Activated naive CD8-positive, alpha-beta T cell treated with anti-CD3 and anti-CD28 coated beads, Interleukin-2, amount 50 U/mL, for 24 hours (primary cell): Measurements from ENCODE around the gene LZTR1.
"Not testable (repeated sequence)": the region's sequence is repeated elsewhere in the genome, so short reads cannot be mapped to it uniquely, and the experiment has no call there.

Source experiments
- ATAC-seq: fragments of 150-1000 bp; cut with Tn5 transposase; one replicate; pipeline ENCODE4 v1.10.0; 2021
- DNase-seq: peaks from one replicate; pipeline ENCODE4 v3.0.0; 2021
- H3K27ac Mint-ChIP-seq: one replicate; pipeline ENCODE4 v1.8.0; 2021; ENCODE audit warnings: mild to moderate bottlenecking, mixed read lengths
- H3K27me3 Mint-ChIP-seq: one replicate; pipeline ENCODE4 v1.8.0; 2021; ENCODE audit warnings: mixed read lengths
- H3K36me3 Mint-ChIP-seq: one replicate; pipeline ENCODE4 v1.8.0; 2021; ENCODE audit warnings: low read depth, mixed read lengths
- H3K4me1 Mint-ChIP-seq: one replicate; pipeline ENCODE4 v1.8.0; 2021; ENCODE audit warnings: mixed read lengths
- H3K4me3 Mint-ChIP-seq: one replicate; pipeline ENCODE4 v1.8.0; 2021; ENCODE audit warnings: mild to moderate bottlenecking, moderate library complexity, mixed read lengths
- H3K9me3 Mint-ChIP-seq: one replicate; pipeline ENCODE4 v1.8.0; 2021; ENCODE audit warnings: mixed read lengths

LZTR1 gene

DNA sequence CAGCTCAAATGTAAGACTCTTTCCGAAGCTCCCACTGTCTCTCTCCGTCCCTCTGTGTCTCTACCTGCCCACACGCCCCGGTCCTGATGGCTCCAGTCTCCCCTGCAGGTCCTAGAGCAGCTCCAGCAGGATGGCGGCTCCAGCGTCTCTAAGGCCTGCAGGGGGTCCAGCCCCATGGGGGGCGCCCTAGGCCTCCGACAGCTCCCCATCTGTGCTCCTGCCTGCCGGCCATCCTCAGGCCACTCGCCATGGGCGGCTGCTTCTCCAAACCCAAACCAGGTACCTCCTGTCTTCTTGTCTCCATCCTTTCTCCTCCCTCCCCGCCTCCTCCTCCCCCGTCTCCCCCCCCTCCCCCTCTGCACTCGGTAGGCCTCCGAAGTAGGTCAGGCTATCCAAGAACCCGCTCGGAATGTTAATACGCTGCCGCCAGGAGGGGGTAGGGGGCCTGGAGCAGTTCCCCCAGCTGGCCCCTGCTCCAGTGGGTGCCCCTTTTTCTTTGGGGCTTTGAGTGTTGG, 14.3 kb upstream of the LZTR1 start:
- ATAC-seq (no peak), DNase-seq (no peak)
- Mint-ChIP-seq H3K27me3 (peaks cover 18% of the 10 kb centered on the region), H3K4me1 (peaks cover 10% of the 10 kb centered on the region), H3K4me3 (no peak overlapping the region), H3K27ac (no peak overlapping the region), H3K36me3 (no peaks in the 10 kb centered on the region), H3K9me3 (no peaks in the 10 kb centered on the region)

- no peak for DNase-seq
- Mint-ChIP-seq H3K4me3 (no peak overlapping the region), H3K9me3 (no peaks in the 10 kb centered on the region), H3K36me3 (no peaks in the 10 kb centered on the region), H3K4me1 (peaks cover 10% of the 10 kb centered on the region), H3K27me3 (peaks cover 11% of the 10 kb centered on the region), H3K27ac (no peak overlapping the region)
- ATAC-seq = no peak
These were observed 13.7 kb upstream of the LZTR1 start for GRCh38 chr22:20968281-20968977.

- Mint-ChIP-seq H3K4me3 (no peak overlapping the region), H3K27ac (no peak overlapping the region), H3K27me3 (no peaks in the 10 kb centered on the region), H3K36me3 (no peaks in the 10 kb centered on the region), H3K4me1 (no peaks in the 10 kb centered on the region), H3K9me3 (no peaks in the 10 kb centered on the region)
- DNase-seq (no peak), ATAC-seq (no peak)
These were observed 11.0 kb upstream of the LZTR1 start for GRCh38 chr22:20970939-20971657.

- H3K27me3 Mint-ChIP-seq, ATAC-seq, H3K27ac Mint-ChIP-seq, H3K9me3 Mint-ChIP-seq, DNase-seq, H3K4me3 Mint-ChIP-seq, H3K36me3 Mint-ChIP-seq, H3K4me1 Mint-ChIP-seq: not testable (repeated sequence)
These were observed 9.9 kb upstream of the LZTR1 start for GRCh38 chr22:20972014-20972694.

DNA sequence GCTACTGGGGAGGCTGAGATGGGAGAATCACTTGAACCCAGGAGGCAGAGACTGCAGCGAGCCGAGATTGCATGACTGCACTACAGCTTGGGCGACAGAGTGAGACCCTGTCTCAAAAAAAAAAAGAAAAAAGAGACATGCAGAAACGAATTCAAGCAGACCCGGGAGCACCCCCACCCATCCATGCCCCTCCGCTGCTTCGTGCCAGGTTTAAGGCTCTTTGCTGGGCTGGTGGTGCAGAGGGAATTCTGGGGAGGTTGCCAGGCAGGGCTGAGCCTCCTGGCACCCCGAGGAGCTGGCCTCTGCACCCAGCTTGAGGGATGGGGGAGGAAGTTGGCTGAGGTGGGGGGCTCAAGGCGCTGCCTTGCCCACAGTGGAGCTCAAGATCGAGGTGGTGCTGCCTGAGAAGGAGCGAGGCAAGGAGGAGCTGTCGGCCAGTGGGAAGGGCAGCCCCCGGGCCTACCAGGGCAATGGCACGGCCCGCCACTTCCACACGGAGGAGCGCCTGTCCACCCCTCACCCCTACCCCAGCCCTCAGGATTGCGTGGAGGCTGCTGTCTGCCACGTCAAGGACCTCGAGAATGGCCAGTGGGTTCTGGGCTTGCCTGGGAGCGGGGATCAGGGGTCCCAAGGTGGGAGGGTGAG, 9.0 kb upstream of the LZTR1 start:
- H3K27ac Mint-ChIP-seq = no peak overlapping the region
- H3K36me3 Mint-ChIP-seq = no peaks in the 10 kb centered on the region
- ATAC-seq (no peak), DNase-seq (no peak)
- no peaks in the 10 kb centered on the region for H3K4me1 Mint-ChIP-seq
- no peaks in the 10 kb centered on the region for H3K27me3 Mint-ChIP-seq
- no peaks in the 10 kb centered on the region for H3K9me3 Mint-ChIP-seq
- H3K4me3 Mint-ChIP-seq = no peak overlapping the region

DNA sequence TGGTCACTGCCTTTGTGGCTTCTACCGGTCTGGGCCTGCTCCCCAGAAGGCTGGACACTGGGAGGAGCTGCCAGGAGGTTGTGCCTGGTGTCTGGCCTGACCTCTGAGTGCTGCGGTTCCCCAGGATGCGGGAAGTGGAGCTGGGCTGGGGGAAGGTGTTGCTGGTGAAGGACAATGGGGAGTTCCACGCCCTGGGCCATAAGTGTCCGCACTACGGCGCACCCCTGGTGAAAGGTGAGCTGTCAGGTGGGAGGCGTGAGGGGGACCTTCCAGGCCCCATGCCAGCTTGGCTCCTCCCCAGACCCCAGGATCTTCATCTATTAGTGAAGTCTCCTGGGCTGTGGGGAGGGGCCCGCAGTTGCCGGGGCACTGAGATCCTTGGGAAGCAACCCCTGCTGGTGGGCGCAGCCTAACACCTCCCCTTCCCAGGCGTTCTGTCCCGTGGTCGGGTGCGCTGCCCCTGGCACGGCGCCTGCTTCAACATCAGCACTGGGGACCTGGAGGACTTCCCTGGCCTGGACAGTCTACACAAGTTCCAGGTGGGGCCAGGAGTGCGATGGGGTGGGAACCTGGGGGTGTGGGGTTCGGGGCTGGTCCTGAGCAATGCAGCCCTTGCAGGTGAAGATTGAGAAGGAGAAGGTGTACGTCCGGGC, 8.3 kb upstream of the LZTR1 start:
- Mint-ChIP-seq H3K36me3 (no peaks in the 10 kb centered on the region), H3K27me3 (no peaks in the 10 kb centered on the region), H3K9me3 (peaks cover 4% of the 10 kb centered on the region), H3K27ac (no peak overlapping the region), H3K4me1 (no peaks in the 10 kb centered on the region), H3K4me3 (no peak overlapping the region)
- no peak for DNase-seq
- no peak for ATAC-seq

DNA sequence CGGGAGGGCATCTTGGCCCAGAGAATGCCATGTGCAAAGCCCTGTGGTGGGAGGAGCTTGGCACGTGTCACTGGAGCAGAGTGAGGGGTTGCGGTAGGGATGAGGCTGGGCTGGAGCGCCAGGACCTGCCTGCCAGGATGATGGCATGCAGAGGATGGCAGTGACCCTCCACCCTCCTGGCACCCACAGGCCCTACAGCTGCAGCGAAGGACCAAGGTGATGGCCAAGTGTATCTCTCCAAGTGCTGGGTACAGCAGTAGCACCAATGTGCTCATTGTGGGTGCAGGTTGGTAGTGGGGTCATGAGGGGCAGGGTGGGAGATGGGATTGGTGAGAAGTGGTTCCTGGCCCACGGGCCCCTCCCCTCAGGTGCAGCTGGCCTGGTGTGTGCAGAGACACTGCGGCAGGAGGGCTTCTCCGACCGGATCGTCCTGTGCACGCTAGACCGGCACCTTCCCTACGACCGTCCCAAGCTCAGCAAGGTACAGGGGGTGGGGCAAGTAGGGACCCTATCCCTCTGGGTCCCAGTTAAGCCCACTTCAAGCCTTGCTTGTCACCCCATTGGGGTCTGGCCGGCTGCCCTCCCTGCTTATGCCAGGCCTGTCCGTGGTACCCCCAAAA, 7.7 kb upstream of the LZTR1 start:
- Mint-ChIP-seq H3K9me3 (peaks cover 8% of the 10 kb centered on the region), H3K4me3 (no peak overlapping the region), H3K4me1 (peaks cover 2% of the 10 kb centered on the region), H3K27ac (no peak overlapping the region), H3K36me3 (no peaks in the 10 kb centered on the region), H3K27me3 (no peaks in the 10 kb centered on the region)
- DNase-seq (no peak), ATAC-seq (no peak)

GRCh38 chr22:20975541-20976290, 6.4 kb upstream of the LZTR1 start:
- Mint-ChIP-seq H3K27ac (no peak overlapping the region), H3K36me3 (no peaks in the 10 kb centered on the region), H3K27me3 (no peaks in the 10 kb centered on the region), H3K9me3 (peaks cover 8% of the 10 kb centered on the region), H3K4me1 (peaks cover 14% of the 10 kb centered on the region), H3K4me3 (no peak overlapping the region)
- ATAC-seq (no peak), DNase-seq (no peak)

DNA sequence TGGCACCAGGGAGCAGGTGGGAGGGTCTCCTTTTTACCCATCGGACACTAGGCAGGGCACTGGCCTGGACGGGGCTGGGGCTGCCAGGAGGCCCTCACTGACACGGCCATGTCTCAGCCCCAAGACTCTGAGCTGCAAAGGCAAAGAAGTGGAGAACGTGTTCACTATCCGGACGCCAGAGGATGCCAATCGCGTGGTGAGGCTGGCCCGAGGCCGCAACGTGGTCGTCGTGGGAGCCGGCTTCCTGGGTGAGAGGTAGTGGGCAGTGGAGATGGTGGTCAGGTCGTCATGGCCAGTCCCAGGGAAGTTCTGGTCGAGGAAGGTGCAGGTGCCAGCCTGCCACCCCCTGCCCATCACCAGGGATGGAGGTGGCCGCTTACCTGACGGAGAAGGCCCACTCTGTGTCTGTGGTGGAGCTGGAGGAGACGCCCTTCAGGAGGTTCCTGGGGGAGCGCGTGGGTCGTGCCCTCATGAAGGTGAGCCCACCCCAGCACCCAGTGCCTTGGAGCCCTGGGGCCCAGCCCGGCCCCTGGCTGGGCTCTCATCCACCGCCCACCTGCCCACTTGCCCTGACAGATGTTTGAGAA, 5.7 kb upstream of the LZTR1 start:
- Mint-ChIP-seq H3K4me3 (no peak overlapping the region), H3K27me3 (no peaks in the 10 kb centered on the region), H3K4me1 (peaks cover 21% of the 10 kb centered on the region), H3K36me3 (no peaks in the 10 kb centered on the region), H3K9me3 (peaks cover 8% of the 10 kb centered on the region), H3K27ac (no peak overlapping the region)
- DNase-seq = no peak
- no peak for ATAC-seq

GRCh38 chr22:20977019-20977418, 5.1 kb upstream of the LZTR1 start:
- Mint-ChIP-seq H3K27me3 (no peaks in the 10 kb centered on the region), H3K27ac (no peak overlapping the region), H3K9me3 (peaks cover 8% of the 10 kb centered on the region), H3K4me3 (no peak overlapping the region), H3K36me3 (no peaks in the 10 kb centered on the region), H3K4me1 (peaks cover 24% of the 10 kb centered on the region)
- DNase-seq = no peak
- ATAC-seq = no peak

- Mint-ChIP-seq H3K27ac (no peak overlapping the region), H3K36me3 (no peaks in the 10 kb centered on the region), H3K4me1 (peaks cover 26% of the 10 kb centered on the region), H3K27me3 (no peaks in the 10 kb centered on the region), H3K9me3 (peaks cover 8% of the 10 kb centered on the region), H3K4me3 (no peak overlapping the region)
- no peak for DNase-seq
- no peak for ATAC-seq
These were observed 4.5 kb upstream of the LZTR1 start for GRCh38 chr22:20977516-20978170.

GRCh38 chr22:20978419-20978818, 3.7 kb upstream of the LZTR1 start:
- H3K27ac Mint-ChIP-seq = no peak overlapping the region
- ATAC-seq = no peak
- H3K9me3 Mint-ChIP-seq = peaks cover 8% of the 10 kb centered on the region

More at GRCh38 chr22:20978419-20978818, 3.7 kb upstream of the LZTR1 start:
- Mint-ChIP-seq H3K4me1 (peaks cover 33% of the 10 kb centered on the region), H3K36me3 (no peaks in the 10 kb centered on the region), H3K27me3 (no peaks in the 10 kb centered on the region), H3K4me3 (no peak overlapping the region)
- no peak for DNase-seq
